ENCODE data around the gene KCTD21. TPM values are rescaled to one million over a fixed set of nuclear protein-coding genes. Genes with fewer than 3 reads are reported as not detected.

KCTD21 gene
- total RNA-seq, 1 donor from 2014 or later, result 0.90 TPM

DNA sequence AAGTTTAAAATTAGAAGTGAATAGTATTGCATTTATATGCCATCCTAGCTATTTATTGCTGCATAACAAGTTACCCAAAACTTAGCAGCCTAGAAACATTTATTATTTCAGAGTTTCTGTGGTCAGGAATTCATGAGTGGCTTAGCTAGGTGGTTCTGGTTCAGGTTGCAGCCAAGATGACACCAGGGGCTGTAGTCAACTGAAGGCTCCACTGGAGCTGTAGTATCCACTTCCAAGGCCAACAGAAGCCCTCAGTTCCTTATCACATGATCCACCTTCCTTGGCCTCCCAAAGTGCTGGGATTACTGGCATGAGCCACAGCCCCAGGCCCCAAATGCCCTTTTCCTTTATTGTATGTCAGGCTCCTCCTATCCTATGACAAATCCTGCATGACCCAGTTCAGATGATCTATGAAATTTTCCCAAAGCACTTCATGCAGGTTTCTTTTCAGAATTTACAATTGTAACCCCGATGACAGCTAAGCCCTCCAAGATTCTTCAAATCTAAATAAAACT lies 42.9 kb downstream of the KCTD21 start:
- TF ChIP-seq EZH2 (IDR thresholded peaks at IDR 0.05) (no peak), EZH2phosphoT487 (IDR thresholded peaks at IDR 0.05) (no peak)
- TF ChIP-seq, protein P1, sequence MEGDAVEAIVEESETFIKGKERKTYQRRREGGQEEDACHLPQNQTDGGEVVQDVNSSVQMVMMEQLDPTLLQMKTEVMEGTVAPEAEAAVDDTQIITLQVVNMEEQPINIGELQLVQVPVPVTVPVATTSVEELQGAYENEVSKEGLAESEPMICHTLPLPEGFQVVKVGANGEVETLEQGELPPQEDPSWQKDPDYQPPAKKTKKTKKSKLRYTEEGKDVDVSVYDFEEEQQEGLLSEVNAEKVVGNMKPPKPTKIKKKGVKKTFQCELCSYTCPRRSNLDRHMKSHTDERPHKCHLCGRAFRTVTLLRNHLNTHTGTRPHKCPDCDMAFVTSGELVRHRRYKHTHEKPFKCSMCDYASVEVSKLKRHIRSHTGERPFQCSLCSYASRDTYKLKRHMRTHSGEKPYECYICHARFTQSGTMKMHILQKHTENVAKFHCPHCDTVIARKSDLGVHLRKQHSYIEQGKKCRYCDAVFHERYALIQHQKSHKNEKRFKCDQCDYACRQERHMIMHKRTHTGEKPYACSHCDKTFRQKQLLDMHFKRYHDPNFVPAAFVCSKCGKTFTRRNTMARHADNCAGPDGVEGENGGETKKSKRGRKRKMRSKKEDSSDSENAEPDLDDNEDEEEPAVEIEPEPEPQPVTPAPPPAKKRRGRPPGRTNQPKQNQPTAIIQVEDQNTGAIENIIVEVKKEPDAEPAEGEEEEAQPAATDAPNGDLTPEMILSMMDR (IDR thresholded peaks at IDR 0.05), result no peak
- H3K36me3 ChIP-seq, result peaks cover 3% of the 10 kb centered on the region
- Mint-ChIP-seq H3K4me3 (no peak overlapping the region), H3K9me3 (no peaks in the 10 kb centered on the region), H3K36me3 (peaks cover 9% of the 10 kb centered on the region), H3K27ac (no peak overlapping the region), H3K4me1 (peaks cover 6% of the 10 kb centered on the region), H3K27me3 (ENCODE audit: insufficient read depth, low read depth) (no peaks in the 10 kb centered on the region)
- H4K20me1 ChIP-seq (ENCODE audit: low read depth), result no peaks in the 10 kb centered on the region
- no peaks in the 10 kb centered on the region for H3K27me3 ChIP-seq
- no peak overlapping the region for H2AFZ ChIP-seq (replicated peaks)
- no peaks in the 10 kb centered on the region for H3K4me1 ChIP-seq
- peaks cover 12% of the 10 kb centered on the region for H3K79me2 ChIP-seq (ENCODE audit: low read depth)
- no peak overlapping the region for H3K4me2 ChIP-seq
- H3F3A ChIP-seq (ENCODE audit: low read depth), result no peaks in the 10 kb centered on the region
- H3K9me3 ChIP-seq (ENCODE audit: low read depth), result no peaks in the 10 kb centered on the region
- no peak overlapping the region for H3K4me3 ChIP-seq
- H3K9ac ChIP-seq, result no peak overlapping the region
- no peak for DNase-seq (ENCODE audit: low spot score)
- no peak overlapping the region for H3K27ac ChIP-seq

DNA sequence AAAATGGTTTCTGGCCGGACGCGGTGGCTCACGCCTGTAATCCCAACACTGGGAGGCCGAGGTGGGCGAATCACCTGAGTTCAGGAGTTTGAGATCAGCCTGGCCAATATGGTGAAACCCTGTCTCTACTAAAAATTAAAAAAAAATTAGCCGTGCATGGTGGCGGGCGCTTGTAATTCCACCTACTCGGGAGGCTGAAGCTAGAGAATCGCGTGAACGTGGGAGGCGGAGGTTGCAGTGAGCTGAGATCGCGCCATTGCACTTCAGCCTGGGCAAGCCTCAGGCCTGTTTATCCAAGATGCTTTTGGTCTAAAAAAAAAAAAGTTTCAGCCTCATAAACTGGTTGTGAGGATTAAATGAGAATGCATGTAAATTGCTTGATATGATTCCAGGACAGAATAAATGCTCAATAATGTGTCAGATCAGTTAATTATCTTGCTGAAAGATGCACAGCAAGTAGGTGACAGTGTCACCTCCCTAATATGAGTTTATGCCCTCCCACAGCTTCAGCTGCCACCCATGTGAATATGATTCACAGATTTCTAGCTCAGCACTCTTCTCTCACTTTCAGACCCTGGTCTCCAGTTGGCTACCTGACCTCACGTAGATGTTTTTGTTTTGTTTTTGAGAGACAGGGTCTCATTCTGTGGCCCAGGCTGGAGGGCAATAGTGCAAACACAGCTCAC lies 47.9 kb downstream of the KCTD21 start:
- H3K4me1 Mint-ChIP-seq, result peaks cover 22% of the 10 kb centered on the region
- no peak for TF ChIP-seq EZH2phosphoT487 (IDR thresholded peaks at IDR 0.05)
- peaks cover 31% of the 10 kb centered on the region for H3K36me3 Mint-ChIP-seq

DNA sequence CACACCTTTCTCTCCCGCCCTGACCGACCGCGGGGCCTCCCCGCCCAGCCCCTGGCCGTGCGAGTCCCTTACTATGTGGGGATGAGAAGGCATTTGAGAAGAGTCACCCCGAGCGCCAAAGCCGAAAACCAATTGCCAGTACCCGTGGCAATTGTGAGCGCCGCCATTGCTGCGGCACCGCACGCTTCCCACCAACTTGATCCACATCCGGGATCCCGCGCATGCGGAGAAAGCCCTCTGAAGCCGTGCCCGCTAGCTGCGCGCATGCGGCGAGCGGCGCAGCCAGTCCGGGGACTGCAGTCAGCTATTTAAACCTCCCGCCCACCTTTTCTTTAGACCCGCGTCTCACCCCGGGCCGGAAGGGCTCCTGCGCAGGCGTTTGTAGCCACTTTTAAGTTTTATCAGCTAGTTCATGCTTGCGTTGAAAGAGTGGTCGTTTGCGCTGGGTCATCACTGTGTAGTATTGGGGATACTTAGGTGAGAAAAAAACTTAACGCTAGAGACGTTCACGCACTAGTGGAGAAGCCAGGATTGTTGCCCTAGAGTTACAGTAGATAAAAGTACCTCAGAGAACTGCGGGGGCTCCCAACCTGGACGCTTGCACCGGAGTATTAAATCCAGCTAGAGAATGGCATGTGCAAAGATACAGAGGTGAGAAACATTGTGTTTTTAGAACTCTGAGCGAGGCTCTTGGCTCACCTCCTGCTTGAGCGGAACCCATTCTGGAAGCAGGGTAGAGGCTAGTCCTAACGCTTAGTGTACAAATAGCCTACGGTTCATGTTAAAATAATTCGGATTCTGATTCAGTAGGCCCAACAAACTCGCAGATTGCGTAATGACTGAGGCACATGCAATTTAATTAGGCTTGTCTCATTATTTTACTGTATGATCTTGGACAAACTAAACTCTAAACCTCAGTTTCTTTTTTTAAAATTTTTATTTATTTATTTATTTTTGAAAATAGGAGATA lies 48.7 kb downstream of the KCTD21 start, which contains the start of gene ALG8:
ALG8 (minus strand) TSS at position 205 of the 970 bp plus-strand sequence; CDS start at position 167, 38 bp downstream.
- Histone ChIP-seq H4K20me1 (ENCODE audit: low read depth) (no peaks in the 10 kb centered on the region), H3K36me3 (peaks cover 3% of the 10 kb centered on the region), H2AFZ (replicated peaks) (peak within 1 kb of the TSS; percentile 99), H3K4me1 (peaks cover 9% of the 10 kb centered on the region), H3K4me2 (peak within 1 kb of the TSS; percentile 95), H3K9me3 (ENCODE audit: low read depth) (no peaks in the 10 kb centered on the region), H3K79me2 (ENCODE audit: low read depth) (peaks cover 66% of the 10 kb centered on the region), H3K4me3 (peak within 1 kb of the TSS; percentile 93), H3K27me3 (no peaks in the 10 kb centered on the region), H3K27ac (no peak within 1 kb of the TSS), H3K9ac (peak within 1 kb of the TSS; percentile 80), H3F3A (ENCODE audit: low read depth) (no peaks in the 10 kb centered on the region)
- Mint-ChIP-seq H3K27ac (peak within 1 kb of the TSS; percentile 96), H3K4me3 (peak within 1 kb of the TSS; percentile 99), H3K36me3 (peaks cover 33% of the 10 kb centered on the region), H3K9me3 (peaks cover 2% of the 10 kb centered on the region), H3K4me1 (peaks cover 22% of the 10 kb centered on the region), H3K27me3 (ENCODE audit: insufficient read depth, low read depth) (no peaks in the 10 kb centered on the region)
- TF ChIP-seq, protein P1 (IDR thresholded peaks at IDR 0.05), result no peak
- TF ChIP-seq EZH2phosphoT487 (IDR thresholded peaks at IDR 0.05) (no peak), EZH2 (IDR thresholded peaks at IDR 0.05) (no peak)
- peak; percentile 98 for DNase-seq (ENCODE audit: low spot score)

More for the DNA sequence above, 47.9 kb downstream of the KCTD21 start:
- Histone ChIP-seq H3F3A (ENCODE audit: low read depth) (no peaks in the 10 kb centered on the region), H3K4me3 (peak overlapping the region; percentile 93), H3K27ac (no peak overlapping the region), H3K79me2 (ENCODE audit: low read depth) (peaks cover 59% of the 10 kb centered on the region), H3K27me3 (no peaks in the 10 kb centered on the region), H3K36me3 (peaks cover 3% of the 10 kb centered on the region), H2AFZ (replicated peaks) (no peak overlapping the region), H3K9me3 (ENCODE audit: low read depth) (no peaks in the 10 kb centered on the region), H3K9ac (peak overlapping the region; percentile 67), H3K4me1 (peaks cover 9% of the 10 kb centered on the region), H4K20me1 (ENCODE audit: low read depth) (no peaks in the 10 kb centered on the region), H3K4me2 (peak overlapping the region; percentile 95)
- H3K4me3 Mint-ChIP-seq, result peak overlapping the region; percentile 99
- H3K27me3 Mint-ChIP-seq (ENCODE audit: insufficient read depth, low read depth), result no peaks in the 10 kb centered on the region
- H3K27ac Mint-ChIP-seq, result peak overlapping the region; percentile 12
- H3K9me3 Mint-ChIP-seq, result no peaks in the 10 kb centered on the region
- no peak for DNase-seq (ENCODE audit: low spot score)

Measured in neural progenitor cell (in vitro differentiated cells).